IgD-negative memory B cell (primary cell): ENCODE data around the gene LRP1-AS. TPM values are rescaled to one million over a fixed set of nuclear protein-coding genes. Genes with fewer than 3 reads are reported as not detected.

Experiments
- H3K27ac Mint-ChIP-seq, 3 donors: one replicate each; pipeline ENCODE4 v1.8.0; 2020 to 2022; ENCODE audit warnings: mild to moderate bottlenecking in 3 of 3, mixed read lengths in 3 of 3, moderate library complexity in 1 of 3
- H3K27me3 Mint-ChIP-seq: one replicate; pipeline ENCODE4 v1.8.0; 2021; ENCODE audit warnings: mixed read lengths
- H3K36me3 Mint-ChIP-seq: one replicate; pipeline ENCODE4 v1.8.0; 2020; ENCODE audit warnings: mild to moderate bottlenecking, mixed read lengths
- H3K4me1 Mint-ChIP-seq, 3 donors: one replicate each; pipeline ENCODE4 v1.8.0; 2020 to 2022; ENCODE audit warnings: mixed read lengths in 3 of 3, mild to moderate bottlenecking in 1 of 3
- H3K4me3 Mint-ChIP-seq, 4 donors: one replicate each; pipeline ENCODE4 v1.8.0; 2020 to 2022; ENCODE audit warnings: mild to moderate bottlenecking in 4 of 4, mixed read lengths in 4 of 4, moderate library complexity in 3 of 4
- H3K9me3 Mint-ChIP-seq, 3 donors: one replicate each; pipeline ENCODE4 v1.8.0; 2020 to 2021; ENCODE audit warnings: mixed read lengths in 3 of 3, mild to moderate bottlenecking in 1 of 3
- polyA plus RNA-seq: library from polyadenylated mRNA; unstranded; fragments of 300-500 nt; fragmentation: Illumina TruSeq; gene quantifications from one replicate; pipeline ENCODE4 v1.2.3, GENCODE V29; 2021

The LRP1-AS gene
- polyA plus RNA-seq, 1 donor from 2014 or later = not detected

DNA sequence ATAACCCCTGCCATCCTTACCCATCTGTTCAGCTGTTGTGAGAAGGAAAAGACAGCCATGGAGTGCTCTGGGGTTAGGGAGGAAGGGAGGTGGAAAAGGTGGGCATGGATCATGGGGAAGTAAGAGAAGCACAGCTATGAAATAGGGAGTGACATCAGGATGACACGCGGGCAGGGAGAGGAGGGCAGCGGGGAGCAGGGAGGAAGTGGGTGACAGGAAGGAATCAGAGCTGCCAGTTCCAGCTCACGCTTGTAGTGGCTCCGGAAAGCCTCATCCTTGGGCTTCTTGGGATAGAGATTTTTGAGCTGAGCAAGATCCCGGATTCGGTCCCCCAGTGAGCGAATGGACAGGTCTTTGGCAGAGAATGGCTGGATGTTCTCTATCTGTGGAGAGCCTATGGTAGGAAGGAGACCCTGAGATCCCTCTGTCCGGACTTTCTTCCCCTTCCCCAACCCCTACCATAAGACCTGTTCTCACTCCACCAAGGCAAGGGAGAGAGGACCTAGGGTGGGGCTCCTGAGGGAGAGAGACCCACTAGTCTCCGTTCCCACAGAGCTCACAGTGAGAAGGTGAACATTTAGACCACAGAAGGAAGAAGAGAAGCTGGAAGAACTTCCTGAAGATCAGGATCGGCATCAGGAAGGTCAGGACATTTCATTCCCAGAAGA lies 48.2 kb downstream of the LRP1-AS start:
- Mint-ChIP-seq H3K4me1 (peaks cover 6 to 10% (median 9%) of the 10 kb centered on the region in 3 donors), H3K9me3 (no peaks in the 10 kb centered on the region), H3K27ac (peak overlapping the region; percentile 44 to 83 (median 78)), H3K36me3 (peaks cover 3% of the 10 kb centered on the region), H3K4me3 (peak overlapping the region in 1 of 4 donors; percentile 28), H3K27me3 (no peaks in the 10 kb centered on the region)

DNA sequence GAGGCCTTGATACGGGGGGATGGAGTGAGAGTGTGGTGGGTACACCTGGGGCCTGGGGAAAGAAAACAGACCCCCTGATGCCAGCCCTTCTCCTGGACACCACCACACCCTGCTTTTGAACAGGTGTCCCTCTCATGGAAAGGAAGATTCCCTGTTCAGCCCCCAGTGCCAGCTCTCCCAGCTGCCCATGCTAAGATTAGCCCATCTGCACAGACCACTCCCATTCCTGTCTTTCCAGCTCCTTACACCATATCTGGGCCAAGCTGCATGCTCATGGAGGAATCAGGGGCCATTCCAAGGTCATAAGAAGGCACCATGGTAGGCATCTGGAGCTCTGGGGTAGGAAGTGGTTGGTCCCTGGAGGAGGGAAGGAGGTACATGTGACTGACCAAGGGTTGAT lies 48.9 kb downstream of the LRP1-AS start:
- Mint-ChIP-seq H3K9me3 (no peaks in the 10 kb centered on the region), H3K27ac (peak overlapping the region in 1 of 3 donors; percentile 64), H3K36me3 (peaks cover 3% of the 10 kb centered on the region), H3K27me3 (no peaks in the 10 kb centered on the region), H3K4me1 (peaks cover 10 to 15% (median 10%) of the 10 kb centered on the region in 3 donors), H3K4me3 (no peak overlapping the region)

DNA sequence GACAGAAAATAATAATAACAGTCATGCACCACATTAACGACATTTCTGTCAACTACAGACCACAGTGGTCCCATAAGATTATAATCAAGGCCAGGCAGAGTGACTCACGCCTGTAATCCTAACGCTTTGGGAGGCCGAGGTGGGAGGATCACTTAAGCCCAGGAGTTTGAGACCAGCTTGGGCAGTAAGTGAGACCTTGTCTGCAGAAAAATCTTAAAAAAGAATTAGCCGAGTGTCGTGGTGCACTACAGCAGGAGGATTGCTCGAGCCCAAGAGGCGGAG lies 49.9 kb downstream of the LRP1-AS start:
- peaks cover 15 to 21% (median 16%) of the 10 kb centered on the region in 3 donors for H3K4me1 Mint-ChIP-seq
- H3K9me3 Mint-ChIP-seq = no peaks in the 10 kb centered on the region
- H3K36me3 Mint-ChIP-seq = peaks cover 4% of the 10 kb centered on the region
- no peak overlapping the region for H3K4me3 Mint-ChIP-seq
- peak overlapping the region in 2 of 3 donors; percentile 46 to 87 for H3K27ac Mint-ChIP-seq
- no peaks in the 10 kb centered on the region for H3K27me3 Mint-ChIP-seq

DNA sequence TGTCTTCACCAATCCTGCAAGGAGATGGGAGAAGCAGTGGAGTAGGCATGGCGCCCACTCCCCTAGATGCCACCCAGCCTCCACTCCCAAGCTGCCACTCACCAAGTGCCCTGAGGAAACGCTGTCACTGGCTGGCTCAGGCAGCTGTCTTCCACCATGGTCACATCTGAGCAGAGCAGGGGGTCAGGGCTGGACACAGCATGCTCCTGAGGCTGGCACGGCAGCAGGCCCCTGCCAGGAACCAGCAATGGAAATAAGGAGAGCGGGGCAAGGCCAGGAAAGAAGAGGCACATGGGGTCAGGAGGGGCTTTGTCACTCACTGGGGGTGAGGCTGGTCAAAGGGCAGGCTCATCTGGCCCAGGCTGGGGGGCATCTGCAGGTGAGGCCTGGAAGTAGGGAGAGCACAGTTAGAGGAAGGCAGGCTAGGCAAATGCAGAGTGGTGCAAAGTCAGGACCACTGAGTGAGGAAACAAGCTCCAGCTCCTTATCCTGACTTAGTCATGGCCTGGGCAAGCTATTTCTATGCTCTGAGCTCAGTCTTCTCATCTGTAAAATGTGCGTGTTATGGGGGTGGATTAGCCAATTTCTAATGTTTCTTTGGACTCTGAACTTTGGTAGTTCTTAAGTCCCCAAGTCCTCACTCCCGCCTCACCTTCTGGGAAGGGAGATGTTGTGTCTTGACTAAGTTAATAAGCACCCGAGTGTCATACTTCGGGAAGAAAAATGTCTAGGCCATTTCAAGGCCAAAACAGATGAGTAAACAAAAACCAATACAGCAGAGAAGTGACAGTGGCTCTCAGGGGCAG lies 50.5 kb downstream of the LRP1-AS start:
- peak overlapping the region in 1 of 4 donors; percentile 55 for H3K4me3 Mint-ChIP-seq

DNA sequence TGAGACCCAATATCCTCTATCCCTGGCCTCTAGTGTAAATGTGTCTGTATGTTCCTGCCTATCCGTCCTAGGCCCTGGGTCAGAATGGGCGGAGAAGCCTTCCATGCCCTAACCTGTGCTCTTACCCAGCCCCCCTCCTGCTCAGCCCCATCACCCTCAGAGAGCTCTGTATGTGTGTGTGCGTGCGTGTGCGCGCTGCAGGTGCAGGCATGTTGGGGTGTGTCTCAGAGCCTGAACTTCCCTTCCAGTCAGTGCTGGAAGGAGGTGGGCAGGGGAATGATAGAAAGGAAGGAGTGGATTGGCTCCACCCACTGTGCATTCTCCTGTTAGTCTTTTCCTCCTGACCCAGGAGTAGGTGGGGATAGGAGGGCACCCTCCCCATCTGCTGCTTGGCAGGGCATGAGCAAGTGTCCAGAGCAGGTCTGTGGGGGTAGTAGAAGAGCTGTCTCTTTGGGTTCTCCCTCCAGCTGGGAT lies 51.3 kb downstream of the LRP1-AS start:
- peak overlapping the region in 1 of 4 donors; percentile 67 for H3K4me3 Mint-ChIP-seq

More for the DNA sequence above, 50.5 kb downstream of the LRP1-AS start:
- Mint-ChIP-seq H3K27ac (peak overlapping the region in 2 of 3 donors; percentile 87 to 91), H3K9me3 (no peaks in the 10 kb centered on the region), H3K36me3 (peaks cover 4% of the 10 kb centered on the region), H3K27me3 (no peaks in the 10 kb centered on the region), H3K4me1 (peaks cover 15 to 21% (median 16%) of the 10 kb centered on the region in 3 donors)

DNA sequence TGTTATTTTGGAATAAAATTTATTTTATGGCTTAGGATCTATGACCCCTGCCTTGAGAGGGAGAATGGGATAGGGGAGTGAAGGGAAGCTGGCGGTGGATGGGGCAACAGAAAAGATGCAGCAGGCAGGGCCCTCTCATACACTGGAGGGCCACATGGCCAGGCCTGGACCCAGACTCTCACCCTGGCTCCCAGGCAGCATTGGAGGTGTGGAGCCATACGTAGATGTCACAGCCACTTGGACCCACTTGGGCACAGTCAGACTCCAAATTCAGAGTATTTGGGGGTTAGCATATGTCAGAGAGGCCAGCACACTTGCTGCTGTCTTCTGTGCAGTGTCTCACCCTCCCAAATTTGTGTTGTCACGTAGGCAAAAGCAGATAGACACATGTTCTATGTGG lies 52.0 kb downstream of the LRP1-AS start:
- H3K27me3 Mint-ChIP-seq = no peaks in the 10 kb centered on the region
- H3K36me3 Mint-ChIP-seq = peaks cover 4% of the 10 kb centered on the region
- no peaks in the 10 kb centered on the region for H3K9me3 Mint-ChIP-seq
- peak overlapping the region in 1 of 4 donors; percentile 67 for H3K4me3 Mint-ChIP-seq
- peaks cover 20 to 27% (median 21%) of the 10 kb centered on the region in 3 donors for H3K4me1 Mint-ChIP-seq
- H3K27ac Mint-ChIP-seq = peak overlapping the region in 2 of 3 donors; percentile 47 to 91

More for the DNA sequence above, 51.3 kb downstream of the LRP1-AS start:
- Mint-ChIP-seq H3K4me1 (peaks cover 15 to 23% (median 16%) of the 10 kb centered on the region in 3 donors), H3K9me3 (no peaks in the 10 kb centered on the region), H3K36me3 (peaks cover 4% of the 10 kb centered on the region), H3K27me3 (no peaks in the 10 kb centered on the region), H3K27ac (peak overlapping the region in 2 of 3 donors; percentile 84 to 91)

Other genes with a start within 250 kb of the LRP1-AS start
- gene SDR9C7, start 213.2 kb downstream of the LRP1-AS start, polyA plus RNA-seq = not detected
- 0.09 TPM for gene RDH16, start 190.0 kb downstream of the LRP1-AS start, polyA plus RNA-seq
- gene ZBTB39, start 141.1 kb downstream of the LRP1-AS start, polyA plus RNA-seq = 3.2 TPM
- gene TAC3, start 131.1 kb downstream of the LRP1-AS start, polyA plus RNA-seq = not detected
- gene MYO1A, start 97.5 kb downstream of the LRP1-AS start, polyA plus RNA-seq = not detected
- 4.3 TPM for gene NEMP1, start 68.8 kb downstream of the LRP1-AS start, polyA plus RNA-seq
- gene NAB2, start 58.5 kb downstream of the LRP1-AS start, polyA plus RNA-seq = 0.81 TPM
- 130 TPM for gene STAT6, start 36.3 kb downstream of the LRP1-AS start, polyA plus RNA-seq
- gene LRP1, start 19.1 kb downstream of the LRP1-AS start, polyA plus RNA-seq = 0.19 TPM
- gene NXPH4, start 69.2 kb upstream of the LRP1-AS start, polyA plus RNA-seq = 8.3 TPM
- 176 TPM for gene SHMT2, start 82.1 kb upstream of the LRP1-AS start, polyA plus RNA-seq
- 2.4 TPM for gene STAC3, start 103.6 kb upstream of the LRP1-AS start, polyA plus RNA-seq